ENCODE measurements around the gene LRRC46. TPM values are rescaled to one million over a fixed set of nuclear protein-coding genes. Genes with fewer than 3 reads are reported as not detected.

LRRC46 gene
- total and polyA plus RNA-seq, 4 donors = 9.3 to 25.3 (median 10.7) TPM

DNA sequence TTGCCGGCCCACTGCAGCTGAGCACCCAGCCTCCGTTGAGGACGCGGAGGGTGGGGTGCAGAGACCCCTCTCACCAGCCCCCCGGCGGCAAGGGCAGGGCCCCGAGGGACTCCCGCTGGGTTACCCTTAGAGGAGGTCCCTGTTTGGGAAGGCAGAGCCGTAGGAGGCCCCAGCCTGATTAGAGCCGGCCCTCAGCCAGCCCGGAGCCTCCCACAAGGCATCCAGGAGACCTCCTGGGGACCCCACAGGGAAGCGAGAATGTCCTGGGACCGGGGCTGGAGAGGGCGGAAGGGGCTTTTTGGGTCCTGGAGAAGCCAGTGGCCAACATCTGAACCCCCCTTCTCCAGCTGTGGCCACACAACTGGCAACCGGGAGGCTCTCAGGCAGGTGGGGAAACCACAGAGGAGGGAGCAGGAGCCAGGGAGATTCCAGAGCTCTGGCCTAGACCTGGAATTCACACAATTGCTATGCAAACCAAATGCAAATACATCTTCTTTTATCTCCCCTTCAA, 41.2 kb downstream of the LRRC46 start:
- no peak for TF ChIP-seq CTCF (IDR thresholded peaks at IDR 0.05; ENCODE audit: control extremely low read depth, extremely low read depth)
- H3K36me3 ChIP-seq (ENCODE audit: control insufficient read depth in 4 of 4, insufficient read depth in 4 of 4, low read length in 4 of 4) = no peaks in the 10 kb centered on the region
- DNase-seq (no peak), ATAC-seq (ENCODE audit: insufficient read depth, low FRiP score) (no peak)
- H3K27me3 ChIP-seq (ENCODE audit: control insufficient read depth in 3 of 3, insufficient read depth in 3 of 3, low read length in 2 of 3) = peaks cover 0 to 20% (median 13%) of the 10 kb centered on the region in 3 donors
- no peak overlapping the region for H3K9ac ChIP-seq (ENCODE audit: insufficient read depth in 1 of 2, low read length in 2 of 2)
- peaks cover 0 to 3% (median 0%) of the 10 kb centered on the region in 4 donors for H3K9me3 ChIP-seq (ENCODE audit: control insufficient read depth in 4 of 4, insufficient read depth in 3 of 4, low read length in 3 of 4)
- H3K27ac ChIP-seq (ENCODE audit: low read depth in 1 of 2, low read length in 1 of 2) = no peak overlapping the region
- H3K4me3 ChIP-seq = no peak overlapping the region
- peaks cover 0 to 38% (median 4%) of the 10 kb centered on the region in 5 donors for H3K4me1 ChIP-seq (ENCODE audit: control insufficient read depth in 5 of 5, insufficient read depth in 5 of 5, low read length in 5 of 5)
- WGBS, 2 donors = 62 to 65% methylated on average over 14 to 15 of the region's 15 CpGs

DNA sequence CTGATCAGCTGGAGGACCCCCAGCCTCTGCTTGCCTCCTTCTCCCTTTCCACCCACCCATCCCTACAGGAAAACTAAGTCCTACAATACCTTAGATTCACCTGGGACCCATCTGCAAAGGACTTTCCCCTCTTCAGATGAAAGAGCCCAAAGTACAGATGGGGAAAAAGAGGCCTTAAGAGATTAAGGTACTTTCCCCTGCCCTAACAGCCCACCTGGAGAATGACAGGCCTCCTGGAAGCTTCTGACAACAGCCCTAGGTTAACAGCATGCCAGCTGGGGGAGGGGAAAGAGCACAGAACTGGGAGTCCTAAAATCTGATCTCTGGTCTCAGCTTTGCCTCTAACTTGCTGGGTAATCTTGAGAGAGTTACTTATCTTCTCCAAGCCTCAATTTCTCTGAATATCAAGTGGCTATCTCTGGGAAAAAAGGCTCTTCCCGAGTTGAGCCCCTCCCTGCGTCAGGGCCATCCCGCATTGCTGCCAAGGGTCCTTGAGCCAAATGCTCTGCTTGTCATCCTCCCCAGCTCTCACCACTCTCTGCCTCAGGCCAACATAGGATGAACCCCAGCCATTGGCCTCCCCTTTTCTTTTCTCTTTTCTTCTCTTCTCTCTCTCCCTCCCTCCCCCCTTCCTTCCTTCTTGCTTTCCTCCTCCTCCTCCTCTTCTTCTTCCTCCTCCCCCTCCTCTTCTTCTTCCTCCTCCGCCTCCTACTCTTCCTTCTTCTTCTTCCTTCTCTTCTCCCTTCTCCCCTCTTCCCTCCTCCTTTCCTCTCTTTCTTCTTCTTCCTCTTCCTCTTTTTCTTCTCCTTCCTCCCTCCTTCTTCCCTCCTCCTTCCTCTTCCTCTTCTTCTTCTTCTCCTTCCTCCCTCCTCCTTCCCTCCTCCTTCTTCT, 42.0 kb downstream of the LRRC46 start:
- Histone ChIP-seq H3K36me3 (ENCODE audit: control insufficient read depth in 4 of 4, insufficient read depth in 4 of 4, low read length in 4 of 4) (no peaks in the 10 kb centered on the region), H3K9ac (ENCODE audit: insufficient read depth in 1 of 2, low read length in 2 of 2) (no peak overlapping the region), H3K27me3 (ENCODE audit: control insufficient read depth in 3 of 3, insufficient read depth in 3 of 3, low read length in 2 of 3) (peaks cover 0 to 15% (median 13%) of the 10 kb centered on the region in 3 donors), H3K27ac (ENCODE audit: low read depth in 1 of 2, low read length in 1 of 2) (no peak overlapping the region), H3K9me3 (ENCODE audit: control insufficient read depth in 4 of 4, insufficient read depth in 3 of 4, low read length in 3 of 4) (no peaks in the 10 kb centered on the region), H3K4me3 (no peak overlapping the region), H3K4me1 (ENCODE audit: control insufficient read depth in 5 of 5, insufficient read depth in 5 of 5, low read length in 5 of 5) (peaks cover 0 to 44% (median 9%) of the 10 kb centered on the region in 5 donors)
- WGBS, 2 donors = 72 to 82% methylated on average over 4 of the region's 4 CpGs
- no peak for TF ChIP-seq CTCF (IDR thresholded peaks at IDR 0.05; ENCODE audit: control extremely low read depth, extremely low read depth)
- ATAC-seq (ENCODE audit: insufficient read depth, low FRiP score) (no peak), DNase-seq (no peak)

- Histone ChIP-seq H3K27ac (ENCODE audit: low read depth in 1 of 2, low read length in 1 of 2) (no peak overlapping the region), H3K36me3 (ENCODE audit: control insufficient read depth in 4 of 4, insufficient read depth in 4 of 4, low read length in 4 of 4) (no peaks in the 10 kb centered on the region), H3K9ac (ENCODE audit: insufficient read depth in 1 of 2, low read length in 2 of 2) (no peak overlapping the region), H3K9me3 (ENCODE audit: control insufficient read depth in 4 of 4, insufficient read depth in 3 of 4, low read length in 3 of 4) (no peaks in the 10 kb centered on the region), H3K4me3 (no peak overlapping the region), H3K27me3 (ENCODE audit: control insufficient read depth in 3 of 3, insufficient read depth in 3 of 3, low read length in 2 of 3) (peaks cover 0 to 10% (median 7%) of the 10 kb centered on the region in 3 donors), H3K4me1 (ENCODE audit: control insufficient read depth in 5 of 5, insufficient read depth in 5 of 5, low read length in 5 of 5) (peaks cover 0 to 39% (median 9%) of the 10 kb centered on the region in 5 donors)
- DNase-seq = no peak
- no peak for ATAC-seq (ENCODE audit: insufficient read depth, low FRiP score)
- WGBS, 2 donors = 63 to 70% methylated on average over 11 of the region's 11 CpGs
- TF ChIP-seq CTCF (IDR thresholded peaks at IDR 0.05; ENCODE audit: control extremely low read depth, extremely low read depth) = no peak
Observed at GRCh38 chr17:47875011-47875985, 43.8 kb downstream of the LRRC46 start.
